LNCaP clone FGC (cell line): Measurements from ENCODE around the gene MARF1.
"Not testable (repeated sequence)": the region's sequence is repeated elsewhere in the genome, so short reads cannot be mapped to it uniquely, and the experiment has no call there.

ENCODE experiments used
- DNase-seq: peaks from one replicate; pipeline ENCODE4 v3.0.0-alpha.2; 2011; ENCODE audit warnings: low read depth
- H3K4me3 ChIP-seq: 2 replicates; pipeline ENCODE4 v1.5.1; 2011; ENCODE audit warnings: mild to moderate bottlenecking, low read depth, low read length, control low read depth
- TF ChIP-seq, protein P1 (sequence below): IDR thresholded peaks from 2 replicates; pipeline ENCODE4 v1.5.1; 2012; ENCODE audit warnings: mild to moderate bottlenecking; ENCODE audit not compliant: control insufficient read depth, insufficient read depth; ENCODE audit errors: extremely low read depth

MARF1 gene

DNA sequence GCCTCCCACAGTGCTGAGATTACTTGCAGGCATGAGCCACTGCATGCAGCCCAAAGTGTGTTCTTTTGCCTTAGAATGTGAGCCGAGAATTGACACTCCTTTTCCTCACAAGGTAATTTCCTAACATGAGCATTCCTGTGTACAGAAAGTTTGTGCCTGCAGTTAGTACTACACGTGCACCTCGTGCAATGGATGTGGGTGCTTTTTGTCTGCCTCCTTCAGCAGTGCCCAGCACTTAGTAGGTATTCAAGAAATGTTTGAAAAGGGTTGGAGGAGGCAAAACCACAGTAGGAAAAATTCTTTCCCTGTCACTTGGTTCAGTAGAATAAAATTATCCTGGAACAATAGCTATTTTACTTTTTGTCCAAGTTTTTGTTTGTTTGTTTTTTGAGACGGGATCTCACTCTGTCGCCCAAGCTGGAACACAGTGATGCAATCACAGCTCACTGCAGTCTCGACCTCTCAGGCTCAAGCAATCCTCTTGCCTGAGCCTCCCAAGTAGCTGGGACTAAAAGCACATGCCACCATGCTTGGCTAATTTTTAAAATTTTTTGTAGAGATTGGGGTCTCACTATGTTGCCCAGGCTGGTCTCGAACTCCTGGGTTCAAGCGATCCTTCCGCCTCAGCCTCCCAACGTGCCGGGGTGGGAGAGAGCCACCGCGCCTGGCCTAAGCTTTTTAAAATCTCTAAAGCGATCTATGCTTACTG, 9.5 kb upstream of the MARF1 start:
- TF ChIP-seq, protein P1, sequence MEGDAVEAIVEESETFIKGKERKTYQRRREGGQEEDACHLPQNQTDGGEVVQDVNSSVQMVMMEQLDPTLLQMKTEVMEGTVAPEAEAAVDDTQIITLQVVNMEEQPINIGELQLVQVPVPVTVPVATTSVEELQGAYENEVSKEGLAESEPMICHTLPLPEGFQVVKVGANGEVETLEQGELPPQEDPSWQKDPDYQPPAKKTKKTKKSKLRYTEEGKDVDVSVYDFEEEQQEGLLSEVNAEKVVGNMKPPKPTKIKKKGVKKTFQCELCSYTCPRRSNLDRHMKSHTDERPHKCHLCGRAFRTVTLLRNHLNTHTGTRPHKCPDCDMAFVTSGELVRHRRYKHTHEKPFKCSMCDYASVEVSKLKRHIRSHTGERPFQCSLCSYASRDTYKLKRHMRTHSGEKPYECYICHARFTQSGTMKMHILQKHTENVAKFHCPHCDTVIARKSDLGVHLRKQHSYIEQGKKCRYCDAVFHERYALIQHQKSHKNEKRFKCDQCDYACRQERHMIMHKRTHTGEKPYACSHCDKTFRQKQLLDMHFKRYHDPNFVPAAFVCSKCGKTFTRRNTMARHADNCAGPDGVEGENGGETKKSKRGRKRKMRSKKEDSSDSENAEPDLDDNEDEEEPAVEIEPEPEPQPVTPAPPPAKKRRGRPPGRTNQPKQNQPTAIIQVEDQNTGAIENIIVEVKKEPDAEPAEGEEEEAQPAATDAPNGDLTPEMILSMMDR = no peak

DNA sequence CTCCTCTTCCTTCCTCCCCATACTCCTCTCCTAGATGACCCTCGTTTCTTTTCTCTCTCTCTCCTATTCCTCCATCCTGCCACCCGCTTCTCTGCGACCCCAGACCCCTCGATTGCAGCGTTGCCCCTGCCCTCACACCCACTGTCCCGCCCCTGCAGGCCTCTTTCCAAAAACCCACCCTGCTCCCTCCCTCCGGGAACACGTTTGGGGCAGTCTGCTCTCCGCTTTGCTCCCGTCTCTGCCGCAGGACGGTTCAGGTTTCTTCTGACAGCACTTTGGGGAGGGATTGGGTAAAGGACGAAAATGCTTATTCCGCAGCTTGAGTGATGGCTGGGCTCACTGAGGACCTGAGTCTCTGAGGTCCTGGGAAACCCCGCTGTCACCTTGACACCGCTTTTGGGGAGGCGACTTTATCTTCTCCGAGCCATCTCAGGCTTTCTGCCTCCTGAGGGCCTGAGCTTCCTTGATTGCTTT, 7.8 kb upstream of the MARF1 start:
- TF ChIP-seq, protein P1 = no peak
- DNase-seq = no peak
- H3K4me3 ChIP-seq = peak overlapping the region; percentile 67

More for the DNA sequence above, 9.5 kb upstream of the MARF1 start:
- no peak overlapping the region for H3K4me3 ChIP-seq
- no peak for DNase-seq

DNA sequence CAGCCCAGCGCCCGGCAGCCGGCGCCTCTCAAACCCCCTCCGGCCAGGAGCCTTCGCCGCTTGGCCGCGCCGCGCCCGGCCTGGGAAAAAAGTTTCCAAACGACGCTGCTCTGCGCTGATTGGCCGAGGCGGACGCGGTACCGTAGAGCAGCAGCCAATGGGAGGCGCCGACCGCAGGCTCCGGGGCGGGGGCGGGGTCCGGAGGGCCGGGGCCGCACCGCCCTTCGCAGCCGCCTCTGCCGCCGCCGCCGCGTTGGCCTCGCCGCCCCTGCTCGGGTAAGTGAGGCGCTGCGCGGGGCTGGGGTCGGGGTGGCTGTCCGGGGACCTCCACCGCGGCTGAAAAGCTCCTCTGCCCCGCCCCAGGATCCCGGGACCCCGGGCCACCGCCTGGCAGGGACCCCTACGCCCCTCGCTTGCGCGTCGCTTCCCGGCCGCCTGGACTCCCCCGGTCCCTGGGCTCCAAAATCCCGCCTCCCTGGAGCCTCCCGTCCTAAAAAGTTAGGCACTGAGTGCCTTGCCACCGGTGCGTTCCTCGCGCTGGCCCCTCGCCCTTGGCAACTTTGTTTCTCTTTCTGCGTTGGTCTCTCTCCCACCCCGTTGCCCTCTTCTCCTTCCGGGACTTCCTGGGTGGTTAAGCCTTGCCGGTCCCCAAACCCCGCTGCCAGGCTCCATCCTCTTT, 7.2 kb upstream of the MARF1 start, which contains the start of gene NDE1:
TSS of gene NDE1 (plus strand) at position 227 of the 679 bp plus-strand sequence. CDS start 14,534 bp downstream, outside the sequence.
- TF ChIP-seq, protein P1 = no peak
- DNase-seq = peak; percentile 61
- H3K4me3 ChIP-seq = peak within 1 kb of the TSS; percentile 67

DNA sequence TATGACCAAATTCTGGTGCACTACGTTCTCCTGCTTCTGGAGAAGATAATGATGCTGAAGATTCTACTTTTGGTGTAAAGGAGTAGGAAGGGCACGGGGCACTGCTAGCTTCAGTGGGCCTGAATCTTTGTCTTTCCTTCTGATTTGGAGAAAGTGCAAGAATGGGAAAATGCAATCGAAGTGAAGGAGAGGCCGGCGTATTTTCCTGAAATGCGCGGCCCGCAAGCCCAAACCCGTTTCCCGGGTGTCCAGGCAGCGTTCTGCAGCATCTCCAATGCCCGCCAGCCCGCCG, 6.7 kb upstream of the MARF1 start:
- DNase-seq = no peak
- TF ChIP-seq, protein P1 = no peak
- H3K4me3 ChIP-seq = peak overlapping the region; percentile 67

DNA sequence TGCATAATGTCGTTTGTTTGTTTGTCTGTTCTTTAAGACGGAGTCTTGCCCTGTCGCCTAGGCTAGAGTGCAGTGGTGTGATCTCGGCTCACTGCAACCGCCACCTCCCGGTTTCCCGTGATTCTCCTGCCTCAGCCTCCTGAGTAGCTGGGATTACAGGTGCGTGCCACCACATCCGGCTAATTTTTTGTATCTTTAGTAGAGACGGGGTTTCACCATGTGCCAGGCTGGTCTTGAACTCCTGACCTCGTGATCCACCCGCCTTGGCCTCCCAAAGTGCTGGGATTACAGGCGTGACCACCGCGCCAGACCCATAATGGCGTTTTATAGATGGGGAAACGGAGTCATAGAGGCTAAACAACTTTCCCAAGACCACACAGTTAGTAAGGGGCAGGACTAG, 6.4 kb upstream of the MARF1 start:
- H3K4me3 ChIP-seq = peak overlapping the region; percentile 67
- DNase-seq = not testable (repeated sequence)

DNA sequence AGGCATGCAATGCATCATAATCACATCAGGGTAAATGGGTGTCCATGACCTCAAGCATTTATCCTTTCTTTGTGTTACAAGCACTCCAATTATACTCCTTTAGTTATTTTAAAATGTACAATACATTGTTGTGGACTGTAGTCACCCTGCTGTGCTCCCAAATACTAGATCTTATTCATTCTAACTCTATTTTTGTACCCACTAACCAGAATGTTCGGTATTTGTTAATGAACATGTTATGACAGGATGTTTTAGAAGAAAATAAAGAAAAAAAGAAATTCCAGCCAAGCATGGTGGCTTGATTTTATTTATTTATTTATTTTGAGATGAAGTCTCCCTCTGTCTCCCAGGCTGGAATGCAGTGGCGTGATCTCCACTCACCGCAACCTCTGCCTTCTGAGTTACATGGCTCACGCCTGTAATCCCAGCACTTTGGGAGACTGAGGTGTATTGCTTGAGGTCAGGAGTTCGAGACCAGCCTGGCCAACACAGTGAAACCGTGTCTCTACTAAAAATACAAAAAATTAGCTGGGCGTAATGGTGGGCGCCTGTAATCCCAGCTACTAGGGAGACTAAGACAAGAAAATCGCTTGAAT, 5.3 kb upstream of the MARF1 start:
- TF ChIP-seq, protein P1 = no peak
- DNase-seq = no peak
- H3K4me3 ChIP-seq = no peak overlapping the region

DNA sequence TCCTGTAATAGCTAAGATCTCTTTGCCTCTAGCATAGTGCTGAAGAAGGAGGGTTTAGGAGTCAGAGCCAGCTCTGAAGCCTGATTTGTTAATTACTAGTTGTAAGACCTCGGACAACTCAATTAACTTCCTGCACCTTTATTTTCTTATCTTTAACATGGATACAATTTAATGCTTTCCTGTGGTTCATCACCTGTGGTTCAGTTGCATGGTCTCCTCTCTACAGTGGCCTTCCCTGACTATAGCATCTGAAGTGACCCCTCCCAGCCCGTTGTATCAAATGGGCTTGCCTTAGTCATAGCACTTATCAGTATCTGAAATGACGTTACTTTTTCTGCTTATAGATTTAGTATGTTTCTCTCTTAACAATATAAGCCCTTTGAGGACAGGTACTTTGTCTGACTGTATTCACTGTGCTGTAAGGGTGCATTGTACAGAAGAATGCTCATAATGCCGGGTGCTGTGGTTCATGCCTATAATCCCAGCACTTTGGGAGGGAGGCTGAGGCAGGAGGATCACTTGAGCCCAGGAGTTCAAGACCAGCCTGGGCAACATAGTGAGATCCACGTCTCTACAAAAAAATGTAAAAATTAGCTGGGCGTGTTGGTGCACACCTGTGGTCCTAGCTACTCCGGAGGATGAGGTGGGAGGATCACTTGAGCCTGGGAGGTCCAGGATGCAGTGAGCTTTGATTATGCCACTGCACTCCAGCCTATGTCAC, 4.5 kb upstream of the MARF1 start:
- TF ChIP-seq, protein P1 = no peak
- no peak for DNase-seq
- no peak overlapping the region for H3K4me3 ChIP-seq

DNA sequence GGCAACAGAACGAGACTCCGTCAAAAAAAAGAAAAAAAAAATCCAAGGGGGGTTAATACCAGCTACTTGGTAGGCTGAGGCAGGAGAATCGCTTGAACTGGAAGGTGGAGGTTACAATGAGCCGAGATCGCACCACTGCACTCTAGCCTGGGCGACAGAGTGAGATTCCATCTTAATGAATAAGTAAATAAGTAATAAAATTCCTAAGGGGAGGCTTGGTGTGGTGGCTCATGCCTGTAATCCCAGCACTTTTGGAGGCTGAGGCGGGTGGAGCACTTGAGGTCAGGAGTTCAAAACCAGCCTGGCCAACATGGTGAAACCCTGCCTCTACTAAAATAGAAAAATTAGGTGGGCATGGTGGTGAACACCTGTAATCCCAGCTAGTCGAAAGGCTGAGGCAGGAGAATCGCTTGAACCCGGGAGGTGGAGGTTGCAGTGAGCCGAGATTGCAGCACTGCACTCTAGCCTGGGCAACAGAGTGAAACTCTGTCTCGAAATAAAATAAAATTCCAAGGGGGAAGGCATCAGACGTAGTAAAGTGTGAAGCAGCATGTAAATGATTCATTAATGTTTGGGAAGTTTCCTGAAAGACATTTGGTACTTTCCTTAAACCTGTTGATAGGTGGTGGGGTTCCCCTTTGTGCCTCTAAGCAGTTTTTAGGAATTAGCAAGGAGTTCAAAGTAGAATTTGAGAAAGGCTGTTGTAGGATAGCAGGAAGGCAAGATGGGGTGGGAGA, 3.8 kb upstream of the MARF1 start:
- H3K4me3 ChIP-seq, DNase-seq: not testable (repeated sequence)

DNA sequence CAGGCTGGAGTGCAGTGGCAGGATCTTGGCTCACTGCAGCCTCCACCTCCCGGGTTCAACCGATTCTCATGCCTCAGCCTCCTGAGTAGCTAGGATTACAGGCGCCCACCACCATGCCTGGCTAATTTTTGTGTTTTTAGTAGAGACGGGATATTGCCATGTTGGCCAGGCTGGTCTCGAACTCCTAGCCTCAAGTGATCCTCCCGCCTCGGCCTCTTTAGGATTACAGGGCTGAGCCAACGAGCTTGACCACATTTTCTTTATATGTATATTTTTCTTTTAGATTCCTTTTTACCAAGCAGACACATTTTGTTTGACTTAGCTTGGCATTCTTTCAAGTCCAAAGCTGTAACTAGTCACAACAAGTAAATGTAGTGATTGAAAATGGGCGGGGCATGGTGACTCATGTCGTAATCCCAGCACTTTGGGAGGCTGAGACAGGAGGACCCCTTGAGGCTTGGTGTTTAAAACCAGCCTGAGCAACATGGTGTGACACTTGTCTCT, 2.1 kb upstream of the MARF1 start:
- H3K4me3 ChIP-seq = not testable (repeated sequence)
- peak; percentile 44 for DNase-seq
